Loucy (cell line): ENCODE measurements around the gene ST3GAL6.

ENCODE experiments used
- H2AFZ ChIP-seq: fragments of 200-600 bp; sonication (generic); 2 replicates; pipeline ENCODE4 v1.6.0; 2016; ENCODE audit warnings: antibody characterized with exemption, mild to moderate bottlenecking, low read length, moderate library complexity
- H3F3A ChIP-seq: fragments of 200-600 bp; 2 replicates; pipeline ENCODE4 v1.6.0; 2016; ENCODE audit warnings: antibody characterized with exemption, low read depth, mild to moderate bottlenecking
- H3K27me3 ChIP-seq: fragments of 200-600 bp; sonication (generic); 2 replicates; pipeline ENCODE4 v1.6.1; 2014; ENCODE audit warnings: low read length, mild to moderate bottlenecking; ENCODE audit not compliant: insufficient read depth, poor library complexity, severe bottlenecking
- H3K36me3 ChIP-seq: fragments of 200-600 bp; sonication (generic); 2 replicates; pipeline ENCODE4 v1.6.1; 2016; ENCODE audit warnings: low read length; ENCODE audit not compliant: insufficient read depth
- H3K4me1 ChIP-seq: fragments of 200-600 bp; sonication (generic); 2 replicates; pipeline ENCODE4 v1.5.1; 2014; ENCODE audit warnings: low read length, mild to moderate bottlenecking; ENCODE audit not compliant: insufficient read depth, poor library complexity, severe bottlenecking
- H3K4me2 ChIP-seq: fragments of 200-600 bp; sonication (generic); 2 replicates; pipeline ENCODE4 v1.6.0; 2014; ENCODE audit warnings: antibody characterized with exemption, low read length, low read depth, mild to moderate bottlenecking; ENCODE audit not compliant: poor library complexity, severe bottlenecking
- H3K4me3 ChIP-seq: fragments of 200-600 bp; sonication (generic); 2 replicates; pipeline ENCODE4 v1.5.1; 2014; ENCODE audit warnings: low read length, mild to moderate bottlenecking, mixed read lengths; ENCODE audit not compliant: poor library complexity, severe bottlenecking
- H3K79me2 ChIP-seq: fragments of 200-600 bp; sonication (generic); 2 replicates; pipeline ENCODE4 v1.6.1; 2014; ENCODE audit warnings: low read length; ENCODE audit not compliant: insufficient read depth
- H3K9ac ChIP-seq: fragments of 200-600 bp; sonication (generic); 2 replicates; pipeline ENCODE4 v1.6.0; 2014; ENCODE audit warnings: mild to moderate bottlenecking, low read depth, low read length, moderate library complexity; ENCODE audit not compliant: poor library complexity, severe bottlenecking
- H3K9me2 ChIP-seq: fragments of 200-600 bp; sonication (generic); replicated peaks from 2 replicates; pipeline ENCODE4 v1.6.1; 2016; ENCODE audit warnings: low read depth, low read length, mixed read lengths
- H3K9me3 ChIP-seq: fragments of 200-600 bp; sonication (generic); 2 replicates; pipeline ENCODE4 v1.6.1; 2014; ENCODE audit warnings: mild to moderate bottlenecking, antibody characterized with exemption, low read length, low read depth; ENCODE audit not compliant: insufficient read depth
- H4K20me1 ChIP-seq: fragments of 200-600 bp; sonication (generic); 2 replicates; pipeline ENCODE4 v1.6.0; 2014; ENCODE audit warnings: antibody characterized with exemption, low read length, mild to moderate bottlenecking; ENCODE audit not compliant: insufficient read depth, poor library complexity, severe bottlenecking
- EZH2phosphoT487 ChIP-seq: fragments of 200-600 bp; IDR thresholded peaks from 2 replicates; pipeline ENCODE4 v1.6.1; 2018; ENCODE audit warnings: antibody characterized with exemption, mild to moderate bottlenecking, moderate library complexity, borderline replicate concordance
- TF ChIP-seq, protein P1 (sequence below): fragments of 200-600 bp; sonication (generic); conservative IDR thresholded peaks from 2 replicates; pipeline ENCODE4 v1.5.1; 2014; ENCODE audit warnings: mild to moderate bottlenecking, antibody characterized with exemption, low read length

Gene ST3GAL6

GRCh38 chr3:98808071-98808470, 44.9 kb downstream of the ST3GAL6 start:
- H3K36me3 ChIP-seq: 0 out of 2 replicates have a peak, but pooled peaks cover 4% of the 10 kb centered on the region
- H3K9me3 ChIP-seq: no peaks in the 10 kb centered on the region
- H3K9me2 ChIP-seq: no peaks in the 10 kb centered on the region
- no peaks in the 10 kb centered on the region for H3F3A ChIP-seq
- no peaks in the 10 kb centered on the region for H3K27me3 ChIP-seq
- no peaks in the 10 kb centered on the region for H4K20me1 ChIP-seq
- no peaks in the 10 kb centered on the region for H3K4me1 ChIP-seq
- no peak for TF ChIP-seq EZH2phosphoT487
- TF ChIP-seq, protein P1, sequence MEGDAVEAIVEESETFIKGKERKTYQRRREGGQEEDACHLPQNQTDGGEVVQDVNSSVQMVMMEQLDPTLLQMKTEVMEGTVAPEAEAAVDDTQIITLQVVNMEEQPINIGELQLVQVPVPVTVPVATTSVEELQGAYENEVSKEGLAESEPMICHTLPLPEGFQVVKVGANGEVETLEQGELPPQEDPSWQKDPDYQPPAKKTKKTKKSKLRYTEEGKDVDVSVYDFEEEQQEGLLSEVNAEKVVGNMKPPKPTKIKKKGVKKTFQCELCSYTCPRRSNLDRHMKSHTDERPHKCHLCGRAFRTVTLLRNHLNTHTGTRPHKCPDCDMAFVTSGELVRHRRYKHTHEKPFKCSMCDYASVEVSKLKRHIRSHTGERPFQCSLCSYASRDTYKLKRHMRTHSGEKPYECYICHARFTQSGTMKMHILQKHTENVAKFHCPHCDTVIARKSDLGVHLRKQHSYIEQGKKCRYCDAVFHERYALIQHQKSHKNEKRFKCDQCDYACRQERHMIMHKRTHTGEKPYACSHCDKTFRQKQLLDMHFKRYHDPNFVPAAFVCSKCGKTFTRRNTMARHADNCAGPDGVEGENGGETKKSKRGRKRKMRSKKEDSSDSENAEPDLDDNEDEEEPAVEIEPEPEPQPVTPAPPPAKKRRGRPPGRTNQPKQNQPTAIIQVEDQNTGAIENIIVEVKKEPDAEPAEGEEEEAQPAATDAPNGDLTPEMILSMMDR: no peak
- H3K9ac ChIP-seq: no peak overlapping the region
- no peaks in the 10 kb centered on the region for H3K79me2 ChIP-seq
- no peak overlapping the region for H3K4me3 ChIP-seq
- no peak overlapping the region for H2AFZ ChIP-seq
- H3K4me2 ChIP-seq: no peak overlapping the region

DNA sequence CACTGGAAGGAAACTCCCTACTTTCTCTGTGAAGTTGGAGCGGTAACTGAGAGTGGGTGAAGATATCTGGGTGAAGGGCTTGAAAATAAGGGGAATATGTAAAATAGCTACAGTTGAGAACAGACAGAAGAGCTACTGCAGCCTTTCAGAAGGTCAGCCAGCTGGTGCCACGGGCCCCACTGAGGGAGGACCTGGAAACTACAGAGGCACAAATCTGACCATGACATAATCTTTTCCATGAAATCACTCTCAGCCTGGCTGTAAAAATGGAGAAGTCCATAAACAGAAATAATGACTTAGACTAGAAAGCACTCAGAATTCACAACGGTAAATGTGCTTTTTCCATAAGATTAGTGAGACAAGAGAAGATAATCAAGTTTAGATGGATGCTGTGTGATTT, 46.4 kb downstream of the ST3GAL6 start:
- no peak overlapping the region for H3K4me3 ChIP-seq
- no peaks in the 10 kb centered on the region for H3F3A ChIP-seq

DNA sequence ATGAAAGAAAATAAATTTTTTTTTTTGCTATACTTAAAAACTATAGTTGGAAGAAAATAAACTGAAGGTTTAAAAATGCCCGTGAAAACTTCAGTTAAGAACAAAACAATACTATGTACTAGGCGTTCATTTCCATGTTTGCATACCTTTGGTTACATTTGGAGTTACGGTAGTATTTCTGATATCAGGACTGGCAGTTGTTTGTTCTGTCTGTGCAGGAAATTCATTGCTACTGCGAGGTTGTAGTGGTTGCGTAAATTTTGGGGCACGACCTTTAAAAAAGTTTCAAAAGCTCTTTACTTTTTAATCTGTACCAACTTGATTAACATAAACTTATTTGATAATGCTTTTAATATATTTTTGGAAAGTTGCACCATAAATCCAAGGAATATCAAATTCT, 47.9 kb downstream of the ST3GAL6 start:
- Histone ChIP-seq H3F3A (no peaks in the 10 kb centered on the region), H3K4me2 (no peak overlapping the region), H3K9me3 (no peaks in the 10 kb centered on the region), H3K36me3 (0 out of 2 replicates have a peak, but pooled peaks cover 4% of the 10 kb centered on the region), H3K4me3 (no peak overlapping the region), H3K4me1 (no peaks in the 10 kb centered on the region), H3K9me2 (no peaks in the 10 kb centered on the region), H2AFZ (no peak overlapping the region), H3K79me2 (no peaks in the 10 kb centered on the region), H3K9ac (no peak overlapping the region), H3K27me3 (no peaks in the 10 kb centered on the region), H4K20me1 (no peaks in the 10 kb centered on the region)
- TF ChIP-seq, protein P1: no peak

More for the DNA sequence above, 46.4 kb downstream of the ST3GAL6 start:
- Histone ChIP-seq H3K9me2 (no peaks in the 10 kb centered on the region), H3K36me3 (0 out of 2 replicates have a peak, but pooled peaks cover 4% of the 10 kb centered on the region), H3K27me3 (no peaks in the 10 kb centered on the region), H3K4me2 (no peak overlapping the region), H4K20me1 (no peaks in the 10 kb centered on the region), H3K79me2 (no peaks in the 10 kb centered on the region), H3K9ac (no peak overlapping the region), H2AFZ (no peak overlapping the region), H3K9me3 (no peaks in the 10 kb centered on the region), H3K4me1 (no peaks in the 10 kb centered on the region)
- TF ChIP-seq, protein P1: no peak
- TF ChIP-seq EZH2phosphoT487: no peak
